D341Med (cell line): ENCODE results near the gene GTF3C4.

Source experiments
- DNase-seq: peaks from one replicate; pipeline ENCODE4 v3.0.0; 2012; ENCODE audit warnings: low spot score

GTF3C4 gene

GRCh38 chr9:132732326-132733259 is 62.3 kb downstream of the GTF3C4 start:
- no peak for DNase-seq

DNA sequence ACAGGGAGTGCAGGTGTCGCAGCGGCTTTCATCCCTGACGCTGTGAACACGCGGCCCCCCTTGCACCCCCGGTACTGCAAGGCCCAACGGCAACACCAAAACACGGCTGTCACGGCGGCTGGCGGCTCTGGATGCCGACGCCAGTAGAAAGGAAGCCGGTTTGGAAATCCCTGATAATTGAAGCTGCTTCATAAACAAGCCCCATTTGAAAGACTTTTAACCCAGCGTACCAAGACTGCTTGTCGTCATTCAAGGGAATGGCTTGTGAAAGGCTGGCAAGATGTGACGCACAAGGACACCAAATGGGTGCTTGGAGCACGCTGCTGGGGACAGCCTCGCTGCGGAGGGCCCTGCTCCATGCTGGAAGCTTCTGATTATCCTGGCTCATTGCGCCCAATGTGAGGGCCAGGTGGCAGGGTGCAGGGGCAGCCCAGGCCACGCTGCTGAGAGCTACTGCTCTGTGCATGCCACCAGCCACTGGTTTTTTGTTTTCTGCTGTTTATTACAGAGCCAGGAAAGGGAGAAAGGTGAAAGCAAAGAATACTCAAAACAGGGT is 63.1 kb downstream of the GTF3C4 start:
- DNase-seq: no peak

DNA sequence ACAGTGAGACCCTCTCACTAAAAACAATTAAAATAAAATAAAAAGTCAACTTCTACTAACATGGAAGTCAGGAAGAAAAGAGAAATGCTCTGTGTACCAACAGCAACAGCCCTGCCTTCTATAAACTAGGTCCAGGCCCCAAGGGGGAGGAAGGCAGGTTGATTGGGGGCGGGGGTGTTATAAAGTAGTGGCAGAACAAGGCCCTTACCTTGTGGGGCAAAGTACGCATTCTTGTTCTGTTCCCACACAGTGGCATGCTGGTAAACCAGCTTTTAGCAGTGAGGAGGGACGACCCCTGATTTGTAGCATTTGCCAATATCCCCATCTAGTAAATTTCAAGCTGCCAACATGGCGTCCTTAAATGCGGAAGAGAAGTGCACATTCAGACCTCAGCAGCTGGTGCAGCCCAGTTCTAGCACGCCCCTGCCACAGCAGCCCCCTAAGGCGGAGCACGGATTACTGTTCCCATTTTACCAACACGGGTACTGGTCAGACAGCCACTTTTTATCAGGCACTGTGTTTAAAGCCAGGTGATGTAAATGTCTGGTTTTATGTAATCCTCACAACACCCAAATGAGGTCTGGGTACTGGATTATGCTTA is 69.5 kb downstream of the GTF3C4 start:
- DNase-seq: no peak

DNA sequence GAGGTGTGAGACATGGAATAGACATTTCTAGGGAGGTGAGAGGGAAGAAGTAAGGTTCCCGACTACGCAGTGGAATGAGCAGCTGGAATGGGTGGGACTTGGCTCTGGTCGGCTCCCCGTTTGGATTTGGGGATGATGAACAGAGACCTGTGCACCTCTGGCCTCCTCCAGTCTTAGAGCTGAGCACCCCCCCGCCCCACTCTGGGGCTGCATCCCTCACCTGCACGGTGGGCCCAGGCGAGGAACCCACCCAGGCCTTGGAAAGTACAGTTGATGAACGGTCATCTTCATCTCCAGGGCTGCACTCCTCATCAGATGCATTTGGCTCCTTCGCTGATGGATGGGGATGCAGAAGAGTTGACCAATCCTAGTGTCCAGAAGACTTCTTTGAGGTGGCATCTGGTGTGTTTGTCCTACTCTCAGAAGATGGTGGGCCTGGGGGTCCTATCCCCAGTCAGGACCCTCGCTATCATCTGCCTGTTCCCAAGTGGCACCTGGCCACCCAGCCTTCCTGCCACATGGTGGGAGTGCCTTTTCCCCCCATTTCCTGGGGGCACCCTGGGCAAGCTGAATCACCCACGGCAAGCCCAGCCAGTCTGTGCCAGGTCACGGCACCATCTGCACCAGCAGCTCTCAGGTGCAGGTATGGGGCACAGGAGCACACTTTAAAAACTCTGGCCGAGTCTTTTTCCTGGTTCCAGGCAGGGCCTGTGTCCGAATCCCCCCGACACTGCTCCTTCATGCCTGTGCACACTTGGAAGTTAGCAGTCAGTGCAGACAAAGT is 70.5 kb downstream of the GTF3C4 start:
- peak; percentile 12 for DNase-seq

- peak; percentile 16 for DNase-seq
Observed at GRCh38 chr9:132742821-132743311, 72.6 kb downstream of the GTF3C4 start.

GRCh38 chr9:132743931-132744479 is 73.7 kb downstream of the GTF3C4 start:
- DNase-seq: peak; percentile 27
